Measurements from ENCODE around the gene KRT3. TPM values are rescaled to one million over a fixed set of nuclear protein-coding genes. Genes with fewer than 3 reads are reported as not detected.

The KRT3 gene
- total RNA-seq, 1 experiment from 2014 or later, result not detected

GRCh38 chr12:52792185-52793029 is 3.5 kb downstream of the KRT3 start:
- no peak overlapping the region for H3K4me3 ChIP-seq (replicated peaks in 1 of 2; ENCODE audit: low read depth in 1 of 2, low read length in 2 of 2)
- H3K9me2 ChIP-seq (ENCODE audit: insufficient read depth), result no peaks in the 10 kb centered on the region
- H3K4me2 ChIP-seq (ENCODE audit: low read length), result no peak overlapping the region
- no peaks in the 10 kb centered on the region for H3K36me3 ChIP-seq (ENCODE audit: control insufficient read depth in 1 of 2, insufficient read depth in 2 of 2, low read length in 2 of 2)
- no peak for DNase-seq (ENCODE audit: low read depth, low spot score)
- H3K4me1 ChIP-seq (ENCODE audit: control insufficient read depth in 1 of 2, insufficient read depth in 2 of 2, low read length in 2 of 2), result peaks cover 0 to 15% of the 10 kb centered on the region in 2 experiments; a peak in 1 of 4 replicates
- TF ChIP-seq SRF (IDR thresholded peaks at IDR 0.05; ENCODE audit: low read depth) (no peak), CEBPB (IDR thresholded peaks at IDR 0.05; ENCODE audit: low read depth) (no peak), SIN3A (IDR thresholded peaks at IDR 0.05; ENCODE audit: low read depth) (no peak), RAD21 (IDR thresholded peaks at IDR 0.05; ENCODE audit: low read depth) (no peak)
- H3K79me2 ChIP-seq (ENCODE audit: insufficient read depth, low read length), result no peaks in the 10 kb centered on the region
- CTCF ChIA-PET, result no interaction called here
- H3K9ac ChIP-seq (ENCODE audit: low read length), result no peak overlapping the region
- RAD21 ChIA-PET (ENCODE audit: low non-redundant PET in 1 of 2, low total read pairs in 2 of 2, uncharacterized antibody in 2 of 2, unreplicated experiment in 2 of 2), result no interaction called here
- intact Hi-C loops (cut with micrococcal nuclease), result no loop called here
- POLR2A ChIA-PET, result no interaction called here
- no peaks in the 10 kb centered on the region for H3K9me3 ChIP-seq (ENCODE audit: control insufficient read depth in 1 of 2, insufficient read depth in 1 of 2, low read depth in 1 of 2, low read length in 2 of 2)
- H2AFZ ChIP-seq (ENCODE audit: low read depth, low read length, poor library complexity, severe bottlenecking), result no peak overlapping the region
- H3K27ac ChIP-seq (ENCODE audit: low read depth, low read length), result no peak overlapping the region
- no TSS peak for BruUV-seq (replicated peaks)
- no peaks in the 10 kb centered on the region for H3K27me3 ChIP-seq (ENCODE audit: insufficient read depth, low read length)
- no peak for ATAC-seq
- no peaks in the 10 kb centered on the region for H4K20me1 ChIP-seq (ENCODE audit: insufficient read depth)

GRCh38 chr12:52791271-52792184 is 4.4 kb downstream of the KRT3 start:
- H2AFZ ChIP-seq (ENCODE audit: low read depth, low read length, poor library complexity, severe bottlenecking), result no peak overlapping the region
- H3K4me1 ChIP-seq (ENCODE audit: control insufficient read depth in 1 of 2, insufficient read depth in 2 of 2, low read length in 2 of 2), result peaks cover 0 to 9% of the 10 kb centered on the region in 2 experiments; a peak in 1 of 4 replicates
- H3K4me3 ChIP-seq (replicated peaks in 1 of 2; ENCODE audit: low read depth in 1 of 2, low read length in 2 of 2), result no peak overlapping the region
- no peaks in the 10 kb centered on the region for H3K36me3 ChIP-seq (ENCODE audit: control insufficient read depth in 1 of 2, insufficient read depth in 2 of 2, low read length in 2 of 2)
- H3K27ac ChIP-seq (ENCODE audit: low read depth, low read length), result no peak overlapping the region
- no peak for ATAC-seq
- no peak overlapping the region for H3K4me2 ChIP-seq (ENCODE audit: low read length)
- CTCF ChIA-PET, result no interaction called here
- H3K9me2 ChIP-seq (ENCODE audit: insufficient read depth), result no peaks in the 10 kb centered on the region
- intact Hi-C loops (cut with micrococcal nuclease), result no loop called here
- no peaks in the 10 kb centered on the region for H3K79me2 ChIP-seq (ENCODE audit: insufficient read depth, low read length)
- no peak overlapping the region for H3K9ac ChIP-seq (ENCODE audit: low read length)
- H3K9me3 ChIP-seq (ENCODE audit: control insufficient read depth in 1 of 2, insufficient read depth in 1 of 2, low read depth in 1 of 2, low read length in 2 of 2), result no peaks in the 10 kb centered on the region
- no peaks in the 10 kb centered on the region for H3K27me3 ChIP-seq (ENCODE audit: insufficient read depth, low read length)
- no TSS peak for BruUV-seq (replicated peaks)
- no peaks in the 10 kb centered on the region for H4K20me1 ChIP-seq (ENCODE audit: insufficient read depth)
- POLR2A ChIA-PET, result no interaction called here
- DNase-seq (ENCODE audit: low read depth, low spot score), result no peak
- RAD21 ChIA-PET (ENCODE audit: low non-redundant PET in 1 of 2, low total read pairs in 2 of 2, uncharacterized antibody in 2 of 2, unreplicated experiment in 2 of 2), result no interaction called here
- TF ChIP-seq JUND (IDR thresholded peaks at IDR 0.05) (no peak), YY1 (IDR thresholded peaks at IDR 0.05; ENCODE audit: extremely low read depth, insufficient replicate concordance, low read depth, low read length) (no peak), CBX3 (IDR thresholded peaks at IDR 0.05; ENCODE audit: low read depth) (no peak), ELF1 (IDR thresholded peaks at IDR 0.05; ENCODE audit: borderline replicate concordance, low read depth) (no peak), CTCF (IDR thresholded peaks at IDR 0.05 in 2 of 3, conservative IDR thresholded peaks at IDR 0.05 in 1 of 3; ENCODE audit: borderline replicate concordance in 1 of 3, insufficient read depth in 1 of 3, low read depth in 2 of 3, low read length in 2 of 3) (no peak), ATF3 (IDR thresholded peaks at IDR 0.05) (no peak), ZNF274 (IDR thresholded peaks at IDR 0.05; ENCODE audit: low read depth, low read length) (no peak), CEBPB (IDR thresholded peaks at IDR 0.05; ENCODE audit: low read depth) (no peak), RAD21 (IDR thresholded peaks at IDR 0.05; ENCODE audit: low read depth) (no peak), SIN3A (IDR thresholded peaks at IDR 0.05; ENCODE audit: low read depth) (no peak), SP1 (IDR thresholded peaks at IDR 0.05; ENCODE audit: low read depth) (no peak), POLR2A (IDR thresholded peaks at IDR 0.05; ENCODE audit: borderline replicate concordance, extremely low read depth, insufficient read depth, insufficient read length) (no peak), EZH2 (IDR thresholded peaks at IDR 0.05) (no peak), FOSL1 (IDR thresholded peaks at IDR 0.05; ENCODE audit: low read depth) (no peak), TCF7L2 (IDR thresholded peaks at IDR 0.05; ENCODE audit: borderline replicate concordance, extremely low read depth, insufficient read depth, insufficient read length) (no peak)
- TF ChIP-seq, protein P1, sequence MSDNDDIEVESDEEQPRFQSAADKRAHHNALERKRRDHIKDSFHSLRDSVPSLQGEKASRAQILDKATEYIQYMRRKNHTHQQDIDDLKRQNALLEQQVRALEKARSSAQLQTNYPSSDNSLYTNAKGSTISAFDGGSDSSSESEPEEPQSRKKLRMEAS (IDR thresholded peaks at IDR 0.05), result no peak

Measured in HCT116 (cell line).